GF-D8 (cell line): ENCODE data around the gene NPHP4.
"Not testable (repeated sequence)": the region's sequence is repeated elsewhere in the genome, so short reads cannot be mapped to it uniquely, and the experiment has no call there.

Experiments used
- DNase-seq: peaks from one replicate; lab custom pipeline; 2025; lab: John Stamatoyannopoulos, UW

Gene NPHP4

GRCh38 chr1:5855196-5855897 lies 136.9 kb downstream of the NPHP4 start:
- no peak for DNase-seq

- no peak for DNase-seq
Observed at GRCh38 chr1:5854754-5855153, 137.5 kb downstream of the NPHP4 start.

GRCh38 chr1:5853858-5854257 lies 138.4 kb downstream of the NPHP4 start:
- not testable (repeated sequence) for DNase-seq

DNA sequence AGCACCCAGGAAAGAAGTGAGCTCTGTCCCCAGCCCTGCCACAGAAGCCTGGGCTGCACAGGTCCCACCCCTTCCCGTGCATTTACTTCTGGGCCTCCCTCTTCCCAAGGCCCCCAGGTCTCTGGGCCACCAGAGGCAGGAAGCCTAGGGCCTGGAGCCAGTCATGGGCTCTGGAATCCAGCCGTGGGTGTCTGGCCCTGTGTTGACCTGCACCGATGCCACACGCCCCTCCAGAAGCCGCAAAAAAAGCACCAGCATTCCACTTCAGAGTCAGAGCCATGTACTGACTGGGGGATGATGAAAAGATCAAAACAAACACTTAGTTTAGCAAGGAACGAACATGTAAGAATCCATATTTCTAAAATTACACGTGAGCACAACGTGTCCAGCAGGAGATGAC lies 141.7 kb downstream of the NPHP4 start:
- DNase-seq: no peak

GRCh38 chr1:5849550-5849949 lies 142.7 kb downstream of the NPHP4 start:
- no peak for DNase-seq

- no peak for DNase-seq
Observed at GRCh38 chr1:5847013-5847659, 145.1 kb downstream of the NPHP4 start.

DNA sequence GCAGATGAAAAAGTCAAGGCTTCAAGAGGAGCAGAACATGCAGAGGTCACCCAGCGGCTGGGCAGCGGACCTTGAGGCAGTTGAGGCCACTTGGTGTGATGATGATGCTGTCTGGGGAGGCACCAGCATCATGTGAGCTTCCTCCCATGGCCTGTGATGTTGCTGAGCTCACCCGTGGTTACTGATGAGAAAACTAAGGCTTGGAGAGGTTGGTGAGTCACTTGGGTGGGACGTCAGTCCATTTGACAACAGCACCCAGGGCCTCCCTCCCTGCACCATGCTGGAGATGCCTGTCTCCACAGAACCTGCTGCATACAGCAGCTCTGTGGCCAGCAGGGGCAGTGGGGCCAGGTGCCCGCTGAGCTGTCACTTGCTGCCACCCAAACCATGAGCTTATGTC lies 146.8 kb downstream of the NPHP4 start:
- no peak for DNase-seq

DNA sequence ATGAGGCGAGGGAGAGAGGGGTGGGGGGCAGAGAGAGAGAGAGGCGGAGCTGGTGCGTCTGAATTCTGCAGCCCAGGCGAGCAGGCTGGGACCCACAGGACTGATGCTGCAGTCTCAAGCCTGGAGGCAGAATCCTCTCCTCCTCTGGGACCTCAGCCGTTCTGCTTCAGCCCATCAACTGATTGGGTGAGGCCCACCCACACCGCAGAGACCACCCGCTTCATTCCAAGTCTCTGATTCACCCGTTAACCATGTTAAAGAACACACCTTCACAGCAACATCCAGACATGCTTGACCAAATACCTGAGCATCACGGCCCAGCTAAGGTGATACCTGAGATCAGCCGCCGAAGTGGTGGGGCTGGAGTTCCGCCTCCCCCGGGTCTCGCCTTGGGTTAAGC lies 147.8 kb downstream of the NPHP4 start:
- no peak for DNase-seq

GRCh38 chr1:5843521-5844096 lies 148.6 kb downstream of the NPHP4 start:
- no peak for DNase-seq

- no peak for DNase-seq
Observed at GRCh38 chr1:5842679-5843078, 149.5 kb downstream of the NPHP4 start.

GRCh38 chr1:5840551-5841001 lies 151.6 kb downstream of the NPHP4 start:
- no peak for DNase-seq

GRCh38 chr1:5839881-5840550 lies 152.2 kb downstream of the NPHP4 start:
- DNase-seq: no peak

DNA sequence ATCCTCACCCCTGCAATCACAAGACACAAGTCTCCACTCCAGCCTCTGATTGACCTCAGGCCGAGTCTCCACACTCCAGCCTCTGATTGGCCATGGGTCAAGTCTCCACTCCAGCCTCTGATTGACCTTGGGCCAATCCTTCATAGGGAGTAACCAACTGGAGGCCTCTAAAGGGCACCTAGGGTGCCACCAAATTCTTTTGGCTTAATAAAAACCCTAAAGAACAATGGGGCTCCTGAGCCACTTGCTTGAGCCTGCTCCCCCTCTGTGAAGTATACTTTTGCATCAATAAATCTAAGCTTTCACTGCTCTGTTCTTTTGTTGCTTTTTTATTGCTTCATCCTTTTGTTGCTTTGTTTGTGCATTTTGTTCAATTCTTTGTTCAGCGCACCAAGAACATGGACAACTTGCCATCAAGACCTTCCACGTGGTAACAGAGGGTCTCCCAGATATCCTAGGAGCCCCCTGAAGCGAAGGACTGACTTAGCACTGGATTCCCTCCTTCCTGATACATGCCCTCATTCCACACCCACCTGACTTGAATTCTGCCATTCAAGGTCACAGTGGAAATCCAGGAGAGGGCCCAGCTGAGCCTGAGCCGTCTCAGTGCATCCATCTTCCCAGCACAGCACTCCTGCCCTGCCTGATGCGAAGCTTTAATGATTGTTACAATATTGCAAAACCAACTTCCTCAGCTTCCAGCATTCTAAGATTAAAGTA lies 152.9 kb downstream of the NPHP4 start:
- no peak for DNase-seq

DNA sequence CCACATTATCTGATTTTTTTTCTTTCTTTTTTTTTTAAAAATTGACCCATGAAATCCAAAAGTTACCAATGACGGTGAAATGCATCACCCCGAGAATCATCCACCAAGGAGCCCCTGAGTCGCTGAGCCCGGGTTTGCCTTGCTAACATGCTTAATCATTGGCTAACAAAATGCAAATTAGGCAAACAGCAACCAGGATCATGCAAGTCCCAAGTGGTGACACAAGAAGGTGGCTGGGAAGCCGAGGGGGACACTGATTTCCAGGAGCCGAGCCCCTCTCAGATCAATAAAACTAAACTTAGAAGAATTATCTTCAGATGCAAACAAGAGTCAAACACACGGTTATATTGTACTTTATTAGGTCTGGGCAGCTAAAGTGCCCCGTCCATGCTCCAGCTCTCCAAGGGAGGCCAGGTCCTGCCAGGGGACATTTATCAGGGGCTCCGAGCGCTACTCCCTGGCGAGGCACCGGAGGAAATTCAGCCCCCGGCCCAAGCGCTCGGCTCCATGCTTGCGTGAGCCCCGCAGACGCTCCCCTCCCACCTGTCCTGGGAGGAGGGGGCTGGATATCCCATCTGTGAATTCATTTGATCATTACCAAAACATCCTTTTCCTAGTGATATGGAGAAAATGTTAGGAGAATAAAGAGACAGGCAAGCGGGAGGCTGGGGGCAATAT lies 154.1 kb downstream of the NPHP4 start:
- no peak for DNase-seq

DNA sequence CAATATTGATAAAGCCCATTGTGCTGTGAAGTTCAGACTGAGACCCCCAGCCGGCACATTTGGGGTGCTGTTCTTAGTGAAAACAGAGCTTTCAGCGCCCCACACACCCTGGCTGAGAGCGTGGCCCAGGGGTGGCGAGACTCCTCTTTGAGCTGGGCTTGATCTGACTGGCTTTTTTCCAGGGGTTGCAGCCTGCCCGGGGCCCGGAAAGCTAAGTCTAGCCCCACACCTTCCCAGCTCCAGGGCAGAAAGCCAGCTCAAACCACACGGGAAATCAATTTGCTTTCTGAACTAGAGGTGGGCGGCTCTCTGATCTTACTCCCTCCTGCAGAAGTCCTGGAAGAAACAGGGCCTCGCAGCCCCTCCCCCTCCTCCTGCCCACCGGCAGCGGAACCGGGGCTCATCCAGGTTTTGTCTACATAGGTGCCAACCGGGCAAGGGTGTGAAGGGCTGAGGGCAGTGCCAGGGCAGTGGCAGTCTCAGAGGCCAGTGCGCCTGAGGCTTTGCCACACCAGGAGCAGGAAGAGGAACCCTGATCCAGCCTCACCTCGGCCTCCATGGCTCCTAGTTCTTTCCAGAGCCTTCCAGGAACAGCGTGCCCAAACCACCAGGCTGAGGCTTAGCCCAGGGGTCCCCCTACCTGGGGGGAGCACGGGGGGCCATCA lies 155.3 kb downstream of the NPHP4 start:
- DNase-seq: no peak

DNA sequence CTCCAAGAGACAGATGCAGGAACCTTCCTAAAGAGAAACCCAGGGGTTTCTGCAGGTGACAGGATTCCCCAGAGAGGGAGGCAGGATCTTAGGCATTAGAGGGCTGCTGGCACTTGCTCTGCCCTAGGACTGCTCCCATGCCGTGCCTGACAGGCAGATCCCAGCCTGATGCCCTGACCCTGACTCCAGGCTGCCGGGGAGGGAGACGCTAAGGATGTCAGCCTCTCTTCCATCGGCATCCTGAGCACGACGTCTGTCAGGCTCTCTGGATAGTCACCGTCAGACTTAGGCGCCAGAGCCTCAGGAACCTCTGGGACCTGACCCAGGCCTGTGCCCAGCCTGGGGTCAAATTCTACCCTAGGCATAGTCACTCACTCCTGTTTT lies 157.1 kb downstream of the NPHP4 start:
- DNase-seq: no peak

- DNase-seq: no peak
Observed at GRCh38 chr1:5834477-5835178, 157.6 kb downstream of the NPHP4 start.

- DNase-seq: no peak
Observed at GRCh38 chr1:5833911-5834310, 158.3 kb downstream of the NPHP4 start.

- DNase-seq: no peak
Observed at GRCh38 chr1:5832916-5833895, 159.0 kb downstream of the NPHP4 start.
